ENCODE measurements around the gene WWOX. TPM values are rescaled to one million over a fixed set of nuclear protein-coding genes. Genes with fewer than 3 reads are reported as not detected.

The WWOX gene
- total and polyA plus RNA-seq, 2 of the 4 experiments (the other 2 are of a cell fraction): 2.7 to 5.4 TPM

- ATAC-seq (ENCODE audit: low read depth): no peak
- no peaks in the 10 kb centered on the region for H3K79me1 ChIP-seq (ENCODE audit: low read depth in 1 of 2, low read length in 2 of 2)
- dilution Hi-C loops (cut with HindIII; ENCODE audit: low sequenced_read_pairs, unreplicated experiment) (no loop called here), intact Hi-C loops (cut with micrococcal nuclease) (no loop called here), in situ Hi-C loops (cut with MboI; ENCODE audit: low sequenced_read_pairs) (no loop called here)
- H2AK5ac ChIP-seq (ENCODE audit: low read depth, low read length): no peak overlapping the region
- no peak overlapping the region for H3K14ac ChIP-seq (replicated peaks; ENCODE audit: low read depth, low read length)
- no peaks in the 10 kb centered on the region for H3K9me1 ChIP-seq (ENCODE audit: insufficient read depth, low read length)
- no peak overlapping the region for H3K56ac ChIP-seq (ENCODE audit: extremely low read depth, insufficient read depth, low read length)
- no TSS peak for BruUV-seq (replicated peaks)
- no peak overlapping the region for H3K27ac ChIP-seq (ENCODE audit: insufficient read depth, low read length)
- H3K4me1 ChIP-seq (ENCODE audit: control insufficient read depth, insufficient read depth, low read length): no peaks in the 10 kb centered on the region
- no peak overlapping the region for H4K5ac ChIP-seq (ENCODE audit: low read depth, low read length)
- H3K23ac ChIP-seq (ENCODE audit: low read depth, low read length): no peak overlapping the region
- H2AK9ac ChIP-seq (replicated peaks; ENCODE audit: low read depth, low read length, poor library complexity): no peak overlapping the region
- H4K91ac ChIP-seq (ENCODE audit: insufficient read depth, low read depth, low read length): no peak overlapping the region
- TF ChIP-seq BHLHE40 (IDR thresholded peaks at IDR 0.05; ENCODE audit: low read depth, low read length): no peak
- no peak for TF ChIP-seq MXI1 (IDR thresholded peaks at IDR 0.05; ENCODE audit: borderline replicate concordance, low read depth, low read length)
- TF ChIP-seq SMC3 (IDR thresholded peaks at IDR 0.05; ENCODE audit: low read depth, low read length): no peak
- no peak for TF ChIP-seq POLR2A (IDR thresholded peaks at IDR 0.05; ENCODE audit: low read depth, low read length)
- no peak for TF ChIP-seq NFE2L2 (IDR thresholded peaks at IDR 0.05; ENCODE audit: low read depth, low read length)
- no peak for TF ChIP-seq RAD21 (IDR thresholded peaks at IDR 0.05; ENCODE audit: low read length)
- TF ChIP-seq FOS (IDR thresholded peaks at IDR 0.05; ENCODE audit: low read depth, low read length): no peak
- no peak for TF ChIP-seq CHD1 (IDR thresholded peaks at IDR 0.05; ENCODE audit: low read depth, low read length)
- TF ChIP-seq MAFK (IDR thresholded peaks at IDR 0.05; ENCODE audit: low read depth, low read length): no peak
- TF ChIP-seq MAZ (IDR thresholded peaks at IDR 0.05; ENCODE audit: borderline replicate concordance, low read depth, low read length): no peak
- no peak for TF ChIP-seq ELK1 (IDR thresholded peaks at IDR 0.05; ENCODE audit: borderline replicate concordance, low read depth, low read length)
- TF ChIP-seq USF2 (IDR thresholded peaks at IDR 0.05; ENCODE audit: low read depth, low read length): no peak
- TF ChIP-seq RCOR1 (IDR thresholded peaks at IDR 0.05; ENCODE audit: insufficient replicate concordance, low read length): no peak
- TF ChIP-seq CEBPB (IDR thresholded peaks at IDR 0.05; ENCODE audit: low read depth, low read length): no peak
- TF ChIP-seq CTCF (conservative IDR thresholded peaks at IDR 0.05; ENCODE audit: low read depth, low read length): no peak
- H3K4ac ChIP-seq (ENCODE audit: low read depth, low read length): no peak overlapping the region
- no peak overlapping the region for H3K18ac ChIP-seq (ENCODE audit: low read depth, low read length)
- H3K9ac ChIP-seq (ENCODE audit: low read depth, low read length): no peak overlapping the region
- DNase-seq: no peak
- no peaks in the 10 kb centered on the region for H3K9me3 ChIP-seq (ENCODE audit: control insufficient read depth, insufficient read depth, low read length)
- H2BK20ac ChIP-seq (ENCODE audit: low read depth, low read length): no peak overlapping the region
- no peaks in the 10 kb centered on the region for H3K27me3 ChIP-seq (ENCODE audit: control insufficient read depth, insufficient read depth, low read length)
- no peaks in the 10 kb centered on the region for H4K20me1 ChIP-seq (ENCODE audit: insufficient read depth, low read length)
- H2BK15ac ChIP-seq (ENCODE audit: low read depth, low read length): no peak overlapping the region
- H2BK5ac ChIP-seq (ENCODE audit: low read depth, low read length, poor library complexity, severe bottlenecking): no peak overlapping the region
- H2BK120ac ChIP-seq (ENCODE audit: low read depth, low read length): no peak overlapping the region
- WGBS, 2 experiments (ENCODE audit: extremely low coverage in 2 of 2, insufficient read length in 1 of 2): no CpG with 5 or more reads among the region's 8 CpGs
- H4K8ac ChIP-seq (ENCODE audit: low read depth in 2 of 2, low read length in 2 of 2): no peak overlapping the region
- POLR2A ChIA-PET (ENCODE audit: unreplicated experiment): no interaction called here
- CTCF ChIA-PET: no interaction called here
- no peaks in the 10 kb centered on the region for H3K36me3 ChIP-seq (ENCODE audit: control insufficient read depth, insufficient read depth, low read length)
- H3K4me3 ChIP-seq (ENCODE audit: insufficient read depth, low read depth, low read length): no peak overlapping the region
- H2AFZ ChIP-seq (replicated peaks; ENCODE audit: low read length, poor library complexity): no peak overlapping the region
- no peak overlapping the region for H3K4me2 ChIP-seq (ENCODE audit: low read depth, low read length)
Measured at GRCh38 chr16:78137782-78138616, 38.5 kb downstream of the WWOX start.
